SK-N-SH (cell line): ENCODE results near the gene C3orf70. TPM values are rescaled to one million over a fixed set of nuclear protein-coding genes. Genes with fewer than 3 reads are reported as not detected.

Experiments used
- CTCF ChIA-PET: fragments of 300-600, 350-600 bp; formaldehyde crosslinking; extraction: SDS; loops from one replicate; lab custom pipeline; 2021; lab: Yijun Ruan, JAX
- POLR2A ChIA-PET: fragments of 350-600 bp; sonication (Branson Sonifier 250); formaldehyde crosslinking; extraction: SDS; loops from one replicate; lab custom pipeline; 2020; ENCODE audit warnings: antibody characterized with exemption, inconsistent platforms; lab: Yijun Ruan, JAX
- DNase-seq: peaks from one replicate; pipeline ENCODE4 v3.0.0; 2012
- H2AFZ ChIP-seq: fragments of 200-600 bp; sonication (generic); 2 replicates; pipeline ENCODE4 v1.8.1; 2016; ENCODE audit warnings: antibody characterized with exemption, mild to moderate bottlenecking, low read depth
- H3F3A ChIP-seq: fragments of 200-600 bp; sonication (generic); replicated peaks from 2 replicates; pipeline ENCODE3; 2016; ENCODE audit warnings: antibody characterized with exemption, mild to moderate bottlenecking; ENCODE audit not compliant: insufficient read depth
- H3K27ac ChIP-seq, 2 experiments: fragments of 200-500 bp in 1 of 2; fragments of 200-600 bp in 1 of 2; sonication (Bioruptor generic) in 1 of 2; sonication (generic), shearing (Covaris generic) in 1 of 2; 2 replicates each; pipeline versions ENCODE4 v1.5.1 to v1.6.1; 2014 to 2016; ENCODE audit warnings: low read depth in 2 of 2, inconsistent platforms in 1 of 2, low read length in 1 of 2, mild to moderate bottlenecking in 1 of 2, mixed read lengths in 1 of 2
- H3K27me3 ChIP-seq: fragments of 200-600 bp; sonication (generic), shearing (Covaris generic); 2 replicates; pipeline ENCODE4 v1.6.1; 2016; ENCODE audit warnings: mixed run types; ENCODE audit not compliant: insufficient read depth
- H3K36me3 ChIP-seq, 2 experiments: fragments of 200-500 bp in 1 of 2; fragments of 200-600 bp in 1 of 2; sonication (Bioruptor generic) in 1 of 2; sonication (generic) in 1 of 2; replicated peaks in 1 of 2; 2 replicates each; pipeline versions ENCODE3 to v1.5.1; 2014 to 2016; ENCODE audit warnings: low read length in 1 of 2, mild to moderate bottlenecking in 1 of 2; ENCODE audit not compliant: insufficient read depth in 2 of 2, control insufficient read depth in 1 of 2
- H3K4me1 ChIP-seq, 2 experiments: fragments of 200-500 bp in 1 of 2; fragments of 200-600 bp in 1 of 2; sonication (Bioruptor generic) in 1 of 2; sonication (generic), shearing (Covaris generic) in 1 of 2; 2 replicates each; pipeline versions ENCODE4 v1.5.1 to v1.6.1; 2014 to 2016; ENCODE audit warnings: low read depth in 1 of 2, low read length in 1 of 2, mixed run types in 1 of 2; ENCODE audit not compliant: insufficient read depth in 2 of 2, control insufficient read depth in 1 of 2
- H3K4me2 ChIP-seq: fragments of 200-600 bp; sonication (generic), shearing (Covaris generic); 2 replicates; pipeline ENCODE4 v1.6.1; 2017; ENCODE audit warnings: mixed run types
- H3K4me3 ChIP-seq, 2 experiments: fragments of 200-500 bp in 1 of 2; fragments of 200-600 bp in 1 of 2; sonication (Bioruptor generic) in 1 of 2; sonication (generic), shearing (Covaris generic) in 1 of 2; 2 replicates each; pipeline versions ENCODE4 v1.5.1 to v1.8.1; 2014 to 2016; ENCODE audit warnings: low read depth in 2 of 2, inconsistent platforms in 1 of 2, low read length in 1 of 2, mild to moderate bottlenecking in 1 of 2, mixed read lengths in 1 of 2, moderate library complexity in 1 of 2
- H3K79me2 ChIP-seq: fragments of 200-600 bp; sonication (generic); 2 replicates; pipeline ENCODE4 v1.8.1; 2017; ENCODE audit warnings: mild to moderate bottlenecking; ENCODE audit not compliant: insufficient read depth
- H3K9ac ChIP-seq: fragments of 200-600 bp; sonication (generic); 2 replicates; pipeline ENCODE4 v1.6.1; 2017; ENCODE audit warnings: mixed run types
- H3K9me2 ChIP-seq: fragments of 200-600 bp; sonication (generic); 2 replicates; pipeline ENCODE4 v1.6.1; 2017; ENCODE audit warnings: mixed run types
- H3K9me3 ChIP-seq: fragments of 200-600 bp; sonication (generic); 2 replicates; pipeline ENCODE4 v1.6.1; 2017; ENCODE audit warnings: mixed run types, mild to moderate bottlenecking, moderate library complexity
- H4K20me1 ChIP-seq: fragments of 200-600 bp; sonication (generic); 2 replicates; pipeline ENCODE4 v1.6.1; 2017; ENCODE audit warnings: mild to moderate bottlenecking, mixed run types; ENCODE audit not compliant: insufficient read depth
- ELF1 ChIP-seq: IDR thresholded peaks from 2 replicates; pipeline ENCODE4 v1.4.0; 2012
- EZH2phosphoT487 ChIP-seq: fragments of 200-600 bp; sonication (generic); IDR thresholded peaks from 2 replicates; pipeline ENCODE4 v1.6.1; 2017; ENCODE audit warnings: low read depth, mixed run types, mild to moderate bottlenecking, antibody characterized with exemption, moderate library complexity, borderline replicate concordance
- FOXJ3 ChIP-seq: sonication (generic); formaldehyde crosslinking; IDR thresholded peaks from 2 replicates; pipeline ENCODE4 v1.5.1; 2020; ENCODE audit warnings: mild to moderate bottlenecking, missing genetic modification reagents
- GATA2 ChIP-seq: sonication (generic); formaldehyde crosslinking; IDR thresholded peaks from 2 replicates; pipeline ENCODE4 v1.5.0; 2020; ENCODE audit warnings: mild to moderate bottlenecking, missing genetic modification reagents
- NFIC ChIP-seq: IDR thresholded peaks from 2 replicates; pipeline ENCODE4 v1.4.0; 2012; ENCODE audit warnings: borderline replicate concordance
- RCOR1 ChIP-seq: fragments of 150-350 bp; IDR thresholded peaks from 2 replicates; pipeline ENCODE4 v1.6.1; 2017; ENCODE audit warnings: antibody characterized with exemption, low read length
- RFX5 ChIP-seq: IDR thresholded peaks from 2 replicates; pipeline ENCODE4 v1.6.1; 2012; ENCODE audit warnings: mild to moderate bottlenecking, improper control_type of control experiment, low read length
- SIN3A ChIP-seq: IDR thresholded peaks from 2 replicates; pipeline ENCODE4 v1.6.1; 2012; ENCODE audit warnings: low read depth, mild to moderate bottlenecking, low read length, moderate library complexity, borderline replicate concordance
- SMC3 ChIP-seq: IDR thresholded peaks from 2 replicates; pipeline ENCODE4 v1.6.1; 2012; ENCODE audit warnings: low read depth, low read length, improper control_type of control experiment
- TAF1 ChIP-seq: IDR thresholded peaks from 2 replicates; pipeline ENCODE4 v1.6.1; 2012; ENCODE audit warnings: low read depth, mild to moderate bottlenecking, low read length, moderate library complexity, borderline replicate concordance
- TEAD4 ChIP-seq: IDR thresholded peaks from 2 replicates; pipeline ENCODE4 v1.4.0; 2012; ENCODE audit warnings: mild to moderate bottlenecking, borderline replicate concordance; ENCODE audit not compliant: insufficient read depth
- WGBS: methylation state at CpG from one replicate; pipeline ENCODE4 v1.1.6; 2017; ENCODE audit warnings: low lambda C conversion rate; 5-methylcytosine and 5-hydroxymethylcytosine counted together
- polyA plus RNA-seq, 3 experiments: library from polyadenylated mRNA; depleted of rRNA; stranded (reverse); fragments of >200 nt; gene quantifications; 2 replicates each; pipeline ENCODE4 v1.2.3, GENCODE V29; 2012
- TF ChIP-seq, protein P1 (sequence below): IDR thresholded peaks from 2 replicates; pipeline ENCODE4 v1.4.0; 2012; ENCODE audit warnings: low read depth, borderline replicate concordance
- TF ChIP-seq, protein P2 (sequence below): IDR thresholded peaks from 2 replicates; pipeline ENCODE4 v1.6.1; 2012; ENCODE audit warnings: mild to moderate bottlenecking, low read depth, low read length, moderate library complexity
- TF ChIP-seq, protein P3 (sequence below): IDR thresholded peaks from 2 replicates; pipeline ENCODE4 v1.4.0; 2012; ENCODE audit warnings: low read depth, borderline replicate concordance
- TF ChIP-seq, protein P4 (sequence below): fragments of 150-350 bp; IDR thresholded peaks from 2 replicates; pipeline ENCODE4 v1.6.1; 2017; ENCODE audit warnings: antibody characterized with exemption, low read length, low read depth, borderline replicate concordance

C3orf70 gene
- polyA plus RNA-seq, 1 of the 3 experiments (the other 2 are of a cell fraction) = under 0.01 TPM

DNA sequence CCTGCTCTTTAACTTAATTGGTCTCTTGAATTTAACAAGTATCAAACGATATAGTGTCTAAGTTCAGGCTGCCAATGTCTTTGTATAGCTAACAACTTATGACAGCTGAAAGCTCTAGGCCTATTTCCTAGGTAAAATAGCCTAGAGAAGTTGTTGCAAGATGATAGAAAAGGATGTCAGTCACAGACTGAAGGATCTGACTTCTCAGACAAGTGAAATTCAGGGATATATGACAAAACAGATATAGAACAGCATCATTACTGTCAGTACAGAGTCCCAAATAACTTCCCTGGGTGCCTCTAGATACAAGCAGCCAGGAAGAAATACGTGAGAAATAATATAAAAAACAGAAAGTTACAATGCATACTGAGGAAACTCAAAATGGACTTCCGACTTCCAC is 26.7 kb downstream of the C3orf70 start:
- CTCF ChIA-PET = no interaction called here
- POLR2A ChIA-PET = no interaction called here

More for the DNA sequence above, 26.7 kb downstream of the C3orf70 start:
- Histone ChIP-seq H3K27me3 (no peaks in the 10 kb centered on the region), H3K9ac (no peak overlapping the region), H3K4me1 (no peaks in the 10 kb centered on the region), H3K27ac (no peak overlapping the region), H4K20me1 (no peaks in the 10 kb centered on the region), H3K79me2 (no peaks in the 10 kb centered on the region), H3K36me3 (no peaks in the 10 kb centered on the region), H3K4me2 (no peak overlapping the region), H3K4me3 (no peak overlapping the region), H3K9me2 (no peaks in the 10 kb centered on the region), H3F3A (no peaks in the 10 kb centered on the region), H2AFZ (no peak overlapping the region), H3K9me3 (no peaks in the 10 kb centered on the region)
- TF ChIP-seq SMC3 (no peak), TAF1 (no peak), TEAD4 (no peak), SIN3A (no peak), FOXJ3 (CRISPR knock-in tag) (no peak), GATA2 (CRISPR knock-in tag) (no peak), NFIC (no peak), EZH2phosphoT487 (no peak), ELF1 (no peak), RCOR1 (no peak), RFX5 (no peak)
- TF ChIP-seq, protein P1, sequence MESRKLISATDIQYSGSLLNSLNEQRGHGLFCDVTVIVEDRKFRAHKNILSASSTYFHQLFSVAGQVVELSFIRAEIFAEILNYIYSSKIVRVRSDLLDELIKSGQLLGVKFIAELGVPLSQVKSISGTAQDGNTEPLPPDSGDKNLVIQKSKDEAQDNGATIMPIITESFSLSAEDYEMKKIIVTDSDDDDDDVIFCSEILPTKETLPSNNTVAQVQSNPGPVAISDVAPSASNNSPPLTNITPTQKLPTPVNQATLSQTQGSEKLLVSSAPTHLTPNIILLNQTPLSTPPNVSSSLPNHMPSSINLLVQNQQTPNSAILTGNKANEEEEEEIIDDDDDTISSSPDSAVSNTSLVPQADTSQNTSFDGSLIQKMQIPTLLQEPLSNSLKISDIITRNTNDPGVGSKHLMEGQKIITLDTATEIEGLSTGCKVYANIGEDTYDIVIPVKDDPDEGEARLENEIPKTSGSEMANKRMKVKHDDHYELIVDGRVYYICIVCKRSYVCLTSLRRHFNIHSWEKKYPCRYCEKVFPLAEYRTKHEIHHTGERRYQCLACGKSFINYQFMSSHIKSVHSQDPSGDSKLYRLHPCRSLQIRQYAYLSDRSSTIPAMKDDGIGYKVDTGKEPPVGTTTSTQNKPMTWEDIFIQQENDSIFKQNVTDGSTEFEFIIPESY = no peak
- TF ChIP-seq, protein P2, sequence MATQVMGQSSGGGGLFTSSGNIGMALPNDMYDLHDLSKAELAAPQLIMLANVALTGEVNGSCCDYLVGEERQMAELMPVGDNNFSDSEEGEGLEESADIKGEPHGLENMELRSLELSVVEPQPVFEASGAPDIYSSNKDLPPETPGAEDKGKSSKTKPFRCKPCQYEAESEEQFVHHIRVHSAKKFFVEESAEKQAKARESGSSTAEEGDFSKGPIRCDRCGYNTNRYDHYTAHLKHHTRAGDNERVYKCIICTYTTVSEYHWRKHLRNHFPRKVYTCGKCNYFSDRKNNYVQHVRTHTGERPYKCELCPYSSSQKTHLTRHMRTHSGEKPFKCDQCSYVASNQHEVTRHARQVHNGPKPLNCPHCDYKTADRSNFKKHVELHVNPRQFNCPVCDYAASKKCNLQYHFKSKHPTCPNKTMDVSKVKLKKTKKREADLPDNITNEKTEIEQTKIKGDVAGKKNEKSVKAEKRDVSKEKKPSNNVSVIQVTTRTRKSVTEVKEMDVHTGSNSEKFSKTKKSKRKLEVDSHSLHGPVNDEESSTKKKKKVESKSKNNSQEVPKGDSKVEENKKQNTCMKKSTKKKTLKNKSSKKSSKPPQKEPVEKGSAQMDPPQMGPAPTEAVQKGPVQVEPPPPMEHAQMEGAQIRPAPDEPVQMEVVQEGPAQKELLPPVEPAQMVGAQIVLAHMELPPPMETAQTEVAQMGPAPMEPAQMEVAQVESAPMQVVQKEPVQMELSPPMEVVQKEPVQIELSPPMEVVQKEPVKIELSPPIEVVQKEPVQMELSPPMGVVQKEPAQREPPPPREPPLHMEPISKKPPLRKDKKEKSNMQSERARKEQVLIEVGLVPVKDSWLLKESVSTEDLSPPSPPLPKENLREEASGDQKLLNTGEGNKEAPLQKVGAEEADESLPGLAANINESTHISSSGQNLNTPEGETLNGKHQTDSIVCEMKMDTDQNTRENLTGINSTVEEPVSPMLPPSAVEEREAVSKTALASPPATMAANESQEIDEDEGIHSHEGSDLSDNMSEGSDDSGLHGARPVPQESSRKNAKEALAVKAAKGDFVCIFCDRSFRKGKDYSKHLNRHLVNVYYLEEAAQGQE = no peak
- TF ChIP-seq, protein P3, sequence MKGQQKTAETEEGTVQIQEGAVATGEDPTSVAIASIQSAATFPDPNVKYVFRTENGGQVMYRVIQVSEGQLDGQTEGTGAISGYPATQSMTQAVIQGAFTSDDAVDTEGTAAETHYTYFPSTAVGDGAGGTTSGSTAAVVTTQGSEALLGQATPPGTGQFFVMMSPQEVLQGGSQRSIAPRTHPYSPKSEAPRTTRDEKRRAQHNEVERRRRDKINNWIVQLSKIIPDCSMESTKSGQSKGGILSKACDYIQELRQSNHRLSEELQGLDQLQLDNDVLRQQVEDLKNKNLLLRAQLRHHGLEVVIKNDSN = no peak
- TF ChIP-seq, protein P4, sequence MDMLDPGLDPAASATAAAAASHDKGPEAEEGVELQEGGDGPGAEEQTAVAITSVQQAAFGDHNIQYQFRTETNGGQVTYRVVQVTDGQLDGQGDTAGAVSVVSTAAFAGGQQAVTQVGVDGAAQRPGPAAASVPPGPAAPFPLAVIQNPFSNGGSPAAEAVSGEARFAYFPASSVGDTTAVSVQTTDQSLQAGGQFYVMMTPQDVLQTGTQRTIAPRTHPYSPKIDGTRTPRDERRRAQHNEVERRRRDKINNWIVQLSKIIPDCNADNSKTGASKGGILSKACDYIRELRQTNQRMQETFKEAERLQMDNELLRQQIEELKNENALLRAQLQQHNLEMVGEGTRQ = no peak
- 46% methylated on average over 3 of the region's 3 CpGs for WGBS
- DNase-seq = no peak
